ENCODE measurements around the gene FEZF2. TPM values are rescaled to one million over a fixed set of nuclear protein-coding genes. Genes with fewer than 3 reads are reported as not detected.

The FEZF2 gene
- total RNA-seq, 1 experiment from 2014 or later, result not detected

DNA sequence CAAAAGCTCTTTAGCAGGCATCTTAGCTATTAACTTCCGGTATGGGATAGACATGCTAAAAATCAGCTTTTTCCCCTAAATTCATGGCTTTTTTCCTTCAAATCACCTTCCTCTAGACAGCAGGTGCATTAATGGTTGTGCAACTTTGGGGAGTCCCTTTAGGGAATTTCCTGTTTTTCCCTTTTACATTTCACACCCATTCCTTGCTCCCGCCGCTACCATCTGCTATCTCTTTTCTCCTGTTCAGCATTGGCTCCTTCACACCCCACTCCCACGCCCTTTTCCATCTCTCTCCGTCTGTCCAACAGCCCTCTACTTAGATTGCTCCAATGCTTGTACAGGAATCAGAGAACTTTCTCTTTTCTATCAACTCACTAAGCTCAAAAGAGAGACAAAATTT is 43.4 kb downstream of the FEZF2 start:
- Mint-ChIP-seq H3K27ac (no peak overlapping the region), H3K27me3 (ENCODE audit: low read depth) (no peaks in the 10 kb centered on the region), H3K4me1 (peaks cover 18% of the 10 kb centered on the region), H3K9me3 (no peaks in the 10 kb centered on the region), H3K4me3 (no peak overlapping the region), H3K36me3 (no peaks in the 10 kb centered on the region)
- TF ChIP-seq SP1 (CRISPR knock-in tag; conservative IDR thresholded peaks at IDR 0.05) (no peak), GRHL2 (CRISPR knock-in tag; IDR thresholded peaks at IDR 0.05; ENCODE audit: insufficient replicate concordance, severe bottlenecking) (no peak)
- TF ChIP-seq, protein P1, sequence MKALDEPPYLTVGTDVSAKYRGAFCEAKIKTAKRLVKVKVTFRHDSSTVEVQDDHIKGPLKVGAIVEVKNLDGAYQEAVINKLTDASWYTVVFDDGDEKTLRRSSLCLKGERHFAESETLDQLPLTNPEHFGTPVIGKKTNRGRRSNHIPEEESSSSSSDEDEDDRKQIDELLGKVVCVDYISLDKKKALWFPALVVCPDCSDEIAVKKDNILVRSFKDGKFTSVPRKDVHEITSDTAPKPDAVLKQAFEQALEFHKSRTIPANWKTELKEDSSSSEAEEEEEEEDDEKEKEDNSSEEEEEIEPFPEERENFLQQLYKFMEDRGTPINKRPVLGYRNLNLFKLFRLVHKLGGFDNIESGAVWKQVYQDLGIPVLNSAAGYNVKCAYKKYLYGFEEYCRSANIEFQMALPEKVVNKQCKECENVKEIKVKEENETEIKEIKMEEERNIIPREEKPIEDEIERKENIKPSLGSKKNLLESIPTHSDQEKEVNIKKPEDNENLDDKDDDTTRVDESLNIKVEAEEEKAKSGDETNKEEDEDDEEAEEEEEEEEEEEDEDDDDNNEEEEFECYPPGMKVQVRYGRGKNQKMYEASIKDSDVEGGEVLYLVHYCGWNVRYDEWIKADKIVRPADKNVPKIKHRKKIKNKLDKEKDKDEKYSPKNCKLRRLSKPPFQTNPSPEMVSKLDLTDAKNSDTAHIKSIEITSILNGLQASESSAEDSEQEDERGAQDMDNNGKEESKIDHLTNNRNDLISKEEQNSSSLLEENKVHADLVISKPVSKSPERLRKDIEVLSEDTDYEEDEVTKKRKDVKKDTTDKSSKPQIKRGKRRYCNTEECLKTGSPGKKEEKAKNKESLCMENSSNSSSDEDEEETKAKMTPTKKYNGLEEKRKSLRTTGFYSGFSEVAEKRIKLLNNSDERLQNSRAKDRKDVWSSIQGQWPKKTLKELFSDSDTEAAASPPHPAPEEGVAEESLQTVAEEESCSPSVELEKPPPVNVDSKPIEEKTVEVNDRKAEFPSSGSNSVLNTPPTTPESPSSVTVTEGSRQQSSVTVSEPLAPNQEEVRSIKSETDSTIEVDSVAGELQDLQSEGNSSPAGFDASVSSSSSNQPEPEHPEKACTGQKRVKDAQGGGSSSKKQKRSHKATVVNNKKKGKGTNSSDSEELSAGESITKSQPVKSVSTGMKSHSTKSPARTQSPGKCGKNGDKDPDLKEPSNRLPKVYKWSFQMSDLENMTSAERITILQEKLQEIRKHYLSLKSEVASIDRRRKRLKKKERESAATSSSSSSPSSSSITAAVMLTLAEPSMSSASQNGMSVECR (CRISPR knock-in tag; IDR thresholded peaks at IDR 0.05; ENCODE audit: borderline replicate concordance), result no peak
- TF ChIP-seq, protein P2, sequence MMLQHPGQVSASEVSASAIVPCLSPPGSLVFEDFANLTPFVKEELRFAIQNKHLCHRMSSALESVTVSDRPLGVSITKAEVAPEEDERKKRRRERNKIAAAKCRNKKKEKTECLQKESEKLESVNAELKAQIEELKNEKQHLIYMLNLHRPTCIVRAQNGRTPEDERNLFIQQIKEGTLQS (CRISPR knock-in tag; conservative IDR thresholded peaks at IDR 0.05), result no peak
- CTCF ChIA-PET, result interaction anchor here (1.1 kb wide), 2 partner anchors 228 to 230 kb away, joined by 3 to 6 read pairs; no protein-coding TSS in a partner anchor
- no peak for ATAC-seq
- no peak for DNase-seq (ENCODE audit: low spot score)
- POLR2A ChIA-PET, result no interaction called here

DNA sequence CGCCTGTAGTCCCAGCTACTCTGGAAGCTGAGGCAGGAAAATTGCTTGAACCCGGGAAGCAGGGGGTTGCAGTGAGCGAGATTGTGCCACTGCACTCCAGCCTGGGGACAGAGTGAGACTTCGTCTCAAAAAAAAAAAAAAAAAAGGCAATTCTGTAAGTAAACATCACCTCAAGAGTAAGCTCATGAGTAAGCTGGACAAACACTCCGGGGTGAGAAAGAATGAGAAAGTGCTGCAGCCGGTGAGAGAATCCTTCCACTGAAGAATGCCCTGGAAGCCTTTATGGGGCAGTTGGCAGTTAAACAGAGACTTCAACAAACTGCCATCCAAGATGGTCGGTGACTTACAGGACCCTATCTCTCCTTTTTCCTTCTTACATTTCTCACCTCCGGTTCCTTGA is 47.5 kb downstream of the FEZF2 start:
- TF ChIP-seq, protein P2 (CRISPR knock-in tag; conservative IDR thresholded peaks at IDR 0.05), result no peak
- no peak for TF ChIP-seq CBFB (CRISPR knock-in tag; IDR thresholded peaks at IDR 0.05; ENCODE audit: low read depth)
- TF ChIP-seq FOXK1 (CRISPR knock-in tag; IDR thresholded peaks at IDR 0.05), result no peak
- no peak for TF ChIP-seq ZNF416 (CRISPR knock-in tag; IDR thresholded peaks at IDR 0.05)
- TF ChIP-seq ESRRA (CRISPR knock-in tag; IDR thresholded peaks at IDR 0.05; ENCODE audit: borderline replicate concordance), result no peak
- TF ChIP-seq, protein P3, sequence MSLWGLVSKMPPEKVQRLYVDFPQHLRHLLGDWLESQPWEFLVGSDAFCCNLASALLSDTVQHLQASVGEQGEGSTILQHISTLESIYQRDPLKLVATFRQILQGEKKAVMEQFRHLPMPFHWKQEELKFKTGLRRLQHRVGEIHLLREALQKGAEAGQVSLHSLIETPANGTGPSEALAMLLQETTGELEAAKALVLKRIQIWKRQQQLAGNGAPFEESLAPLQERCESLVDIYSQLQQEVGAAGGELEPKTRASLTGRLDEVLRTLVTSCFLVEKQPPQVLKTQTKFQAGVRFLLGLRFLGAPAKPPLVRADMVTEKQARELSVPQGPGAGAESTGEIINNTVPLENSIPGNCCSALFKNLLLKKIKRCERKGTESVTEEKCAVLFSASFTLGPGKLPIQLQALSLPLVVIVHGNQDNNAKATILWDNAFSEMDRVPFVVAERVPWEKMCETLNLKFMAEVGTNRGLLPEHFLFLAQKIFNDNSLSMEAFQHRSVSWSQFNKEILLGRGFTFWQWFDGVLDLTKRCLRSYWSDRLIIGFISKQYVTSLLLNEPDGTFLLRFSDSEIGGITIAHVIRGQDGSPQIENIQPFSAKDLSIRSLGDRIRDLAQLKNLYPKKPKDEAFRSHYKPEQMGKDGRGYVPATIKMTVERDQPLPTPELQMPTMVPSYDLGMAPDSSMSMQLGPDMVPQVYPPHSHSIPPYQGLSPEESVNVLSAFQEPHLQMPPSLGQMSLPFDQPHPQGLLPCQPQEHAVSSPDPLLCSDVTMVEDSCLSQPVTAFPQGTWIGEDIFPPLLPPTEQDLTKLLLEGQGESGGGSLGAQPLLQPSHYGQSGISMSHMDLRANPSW (CRISPR knock-in tag; conservative IDR thresholded peaks at IDR 0.05; ENCODE audit: low read depth), result no peak
- TF ChIP-seq, protein P4, sequence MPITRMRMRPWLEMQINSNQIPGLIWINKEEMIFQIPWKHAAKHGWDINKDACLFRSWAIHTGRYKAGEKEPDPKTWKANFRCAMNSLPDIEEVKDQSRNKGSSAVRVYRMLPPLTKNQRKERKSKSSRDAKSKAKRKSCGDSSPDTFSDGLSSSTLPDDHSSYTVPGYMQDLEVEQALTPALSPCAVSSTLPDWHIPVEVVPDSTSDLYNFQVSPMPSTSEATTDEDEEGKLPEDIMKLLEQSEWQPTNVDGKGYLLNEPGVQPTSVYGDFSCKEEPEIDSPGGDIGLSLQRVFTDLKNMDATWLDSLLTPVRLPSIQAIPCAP (CRISPR knock-in tag; IDR thresholded peaks at IDR 0.05), result no peak
- TF ChIP-seq TEAD4 (CRISPR knock-in tag; IDR thresholded peaks at IDR 0.05), result no peak
- no peak for TF ChIP-seq ETV6 (CRISPR knock-in tag; IDR thresholded peaks at IDR 0.05)
- TF ChIP-seq ELF4 (CRISPR knock-in tag; IDR thresholded peaks at IDR 0.05; ENCODE audit: low read depth), result no peak
- TF ChIP-seq, protein P5, sequence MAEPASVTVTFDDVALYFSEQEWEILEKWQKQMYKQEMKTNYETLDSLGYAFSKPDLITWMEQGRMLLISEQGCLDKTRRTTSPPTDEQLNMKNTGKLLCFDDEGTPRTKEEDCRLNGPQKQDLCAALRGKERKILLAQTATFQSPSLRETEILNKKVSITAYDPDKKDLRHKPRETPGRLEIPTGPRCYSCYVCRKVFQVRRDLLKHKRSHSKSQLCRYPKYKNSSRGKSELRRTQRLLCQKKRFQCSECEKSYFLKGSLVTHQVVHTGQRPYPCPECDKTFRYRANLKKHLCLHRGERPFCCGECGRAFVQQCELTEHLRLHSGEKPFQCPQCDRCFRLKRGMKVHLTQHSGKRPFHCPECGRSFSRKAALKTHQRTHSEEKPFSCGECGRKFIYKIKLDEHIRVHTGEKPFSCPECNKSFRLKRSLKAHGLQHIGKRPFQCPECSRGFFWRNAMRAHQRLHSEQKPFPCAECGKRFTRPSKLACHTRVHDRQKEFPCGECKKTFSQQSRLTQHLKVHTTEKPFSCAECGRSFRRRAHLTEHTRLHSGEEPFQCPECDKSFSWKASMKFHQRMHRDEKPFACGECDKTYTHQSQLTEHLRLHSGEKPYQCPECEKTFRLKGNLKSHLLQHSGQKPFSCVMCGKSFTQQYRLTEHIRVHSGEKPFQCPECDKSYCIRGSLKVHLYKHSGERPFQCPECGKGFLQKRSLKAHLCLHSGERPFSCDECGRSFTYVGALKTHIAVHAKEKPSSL (CRISPR knock-in tag; conservative IDR thresholded peaks at IDR 0.05), result no peak
- TF ChIP-seq RELA (CRISPR knock-in tag; IDR thresholded peaks at IDR 0.05; ENCODE audit: borderline replicate concordance), result no peak
- no peak for TF ChIP-seq NR1H2 (CRISPR knock-in tag; IDR thresholded peaks at IDR 0.05)
- TF ChIP-seq ATF1 (CRISPR knock-in tag; IDR thresholded peaks at IDR 0.05), result no peak
- TF ChIP-seq, protein P6, sequence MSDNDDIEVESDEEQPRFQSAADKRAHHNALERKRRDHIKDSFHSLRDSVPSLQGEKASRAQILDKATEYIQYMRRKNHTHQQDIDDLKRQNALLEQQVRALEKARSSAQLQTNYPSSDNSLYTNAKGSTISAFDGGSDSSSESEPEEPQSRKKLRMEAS (CRISPR knock-in tag; IDR thresholded peaks at IDR 0.05), result no peak
- TF ChIP-seq, protein P7, sequence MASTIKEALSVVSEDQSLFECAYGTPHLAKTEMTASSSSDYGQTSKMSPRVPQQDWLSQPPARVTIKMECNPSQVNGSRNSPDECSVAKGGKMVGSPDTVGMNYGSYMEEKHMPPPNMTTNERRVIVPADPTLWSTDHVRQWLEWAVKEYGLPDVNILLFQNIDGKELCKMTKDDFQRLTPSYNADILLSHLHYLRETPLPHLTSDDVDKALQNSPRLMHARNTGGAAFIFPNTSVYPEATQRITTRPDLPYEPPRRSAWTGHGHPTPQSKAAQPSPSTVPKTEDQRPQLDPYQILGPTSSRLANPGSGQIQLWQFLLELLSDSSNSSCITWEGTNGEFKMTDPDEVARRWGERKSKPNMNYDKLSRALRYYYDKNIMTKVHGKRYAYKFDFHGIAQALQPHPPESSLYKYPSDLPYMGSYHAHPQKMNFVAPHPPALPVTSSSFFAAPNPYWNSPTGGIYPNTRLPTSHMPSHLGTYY (CRISPR knock-in tag; IDR thresholded peaks at IDR 0.05), result no peak
- H3K4me3 Mint-ChIP-seq, result no peak overlapping the region
- no peak for ATAC-seq
- CTCF ChIA-PET, result interaction anchor here (0.6 to 0.7 kb wide), 2 partner anchors 169 to 234 kb away, joined by 3 to 5 read pairs; no protein-coding TSS in a partner anchor
- H3K4me1 Mint-ChIP-seq, result no peaks in the 10 kb centered on the region
- H3K36me3 Mint-ChIP-seq, result peaks cover 1% of the 10 kb centered on the region; the same call in 1 of the 2 replicates
- no peaks in the 10 kb centered on the region for H3K9me3 Mint-ChIP-seq
- POLR2A ChIA-PET, result no interaction called here
- H3K27me3 Mint-ChIP-seq (ENCODE audit: low read depth), result no peaks in the 10 kb centered on the region
- no peak overlapping the region for H3K27ac Mint-ChIP-seq
- no peak for DNase-seq (ENCODE audit: low spot score)

Data from WTC11 (cell line).